PC-9 (cell line): ENCODE measurements around the gene FAM163B. TPM values are rescaled to one million over a fixed set of nuclear protein-coding genes. Genes with fewer than 3 reads are reported as not detected.

Experiments
- BruUV-seq: library from RNA; stranded (reverse); fragments of 400-500 nt; replicated peaks from 2 replicates; lab custom pipeline; 2021; lab: Mats Ljungman, UMichigan
- CTCF ChIA-PET: fragments of 300-600 bp; sonication (Branson Sonifier 250); formaldehyde crosslinking; loops from one replicate; lab custom pipeline; 2022; ENCODE audit warnings: antibody characterized with exemption; lab: Charles Lee
- POLR2A ChIA-PET: fragments of 300-600 bp; sonication (Branson Sonifier 250); formaldehyde crosslinking; loops from one replicate; lab custom pipeline; 2022; ENCODE audit warnings: antibody characterized with exemption; ENCODE audit not compliant: unreplicated experiment; lab: Charles Lee
- DNase-seq, 2 experiments: peaks; one replicate each; pipeline versions ENCODE4 v3.0.0 to v3.0.0-alpha.2; 2015 to 2022; ENCODE audit warnings: mixed read lengths in 1 of 2
- H2AFZ ChIP-seq: fragments of 200-600 bp; sonication (generic); 2 replicates; pipeline ENCODE4 v1.8.1; 2017; ENCODE audit warnings: antibody characterized with exemption
- H3F3A ChIP-seq: fragments of 200-600 bp; sonication (generic); 2 replicates; pipeline ENCODE4 v1.8.1; 2017; ENCODE audit warnings: antibody characterized with exemption, mild to moderate bottlenecking, low read depth; ENCODE audit not compliant: insufficient read depth
- H3K27ac ChIP-seq: fragments of 200-600 bp; sonication (generic); 2 replicates; pipeline ENCODE4 v1.6.1; 2016; ENCODE audit warnings: mixed run types
- H3K27me3 ChIP-seq: fragments of 200-600 bp; sonication (generic); 2 replicates; pipeline ENCODE4 v1.6.1; 2016; ENCODE audit warnings: low read depth, mixed run types; ENCODE audit not compliant: insufficient read depth
- H3K36me3 ChIP-seq: fragments of 200-600 bp; sonication (generic); 2 replicates; pipeline ENCODE4 v1.6.1; 2016; ENCODE audit warnings: low read depth, mixed run types
- H3K4me1 ChIP-seq: fragments of 200-600 bp; sonication (generic); replicated peaks from 2 replicates; pipeline ENCODE4 v1.6.1; 2016; ENCODE audit warnings: mixed run types; ENCODE audit not compliant: insufficient read depth
- H3K4me2 ChIP-seq: fragments of 200-600 bp; sonication (generic); 2 replicates; pipeline ENCODE4 v1.6.1; 2017; ENCODE audit warnings: mixed run types
- H3K4me3 ChIP-seq: fragments of 200-600 bp; sonication (generic); 2 replicates; pipeline ENCODE4 v1.6.1; 2016; ENCODE audit warnings: mixed run types
- H3K79me2 ChIP-seq: fragments of 200-600 bp; sonication (generic); 2 replicates; pipeline ENCODE4 v1.6.1; 2017; ENCODE audit warnings: low read depth, mixed run types
- H3K9me2 ChIP-seq: fragments of 200-600 bp; sonication (generic); 2 replicates; pipeline ENCODE4 v1.8.1; 2017; ENCODE audit warnings: mild to moderate bottlenecking; ENCODE audit not compliant: insufficient read depth
- H3K9me3 ChIP-seq: fragments of 200-600 bp; sonication (generic); 2 replicates; pipeline ENCODE4 v1.8.1; 2016; ENCODE audit warnings: low read depth; ENCODE audit not compliant: insufficient read depth
- H4K20me1 ChIP-seq: fragments of 200-600 bp; sonication (generic); 2 replicates; pipeline ENCODE4 v1.8.1; 2017; ENCODE audit not compliant: insufficient read depth
- EZH2 ChIP-seq: fragments of 200-600 bp; sonication (generic); IDR thresholded peaks from 2 replicates; pipeline ENCODE4 v1.8.0; 2017; ENCODE audit warnings: antibody characterized with exemption, low read depth
- intact Hi-C: fragments of 100-400 bp; cut with micrococcal nuclease; formaldehyde crosslinking; loops from one replicate; pipeline ENCODE4 v1.10.0; 2022; ENCODE audit not compliant: unreplicated experiment
- total RNA-seq: library from RNA; stranded (reverse); gene quantifications from 2 replicates; pipeline ENCODE4 v1.2.3, GENCODE V29; 2021
- TF ChIP-seq, protein P1 (sequence below): fragments of 200-600 bp; sonication (generic); conservative IDR thresholded peaks from 2 replicates; pipeline ENCODE4 v1.6.1; 2017; ENCODE audit warnings: mixed run types, antibody characterized with exemption, mild to moderate bottlenecking, moderate library complexity

Gene FAM163B
- total RNA-seq, 1 experiment from 2014 or later, result not detected

DNA sequence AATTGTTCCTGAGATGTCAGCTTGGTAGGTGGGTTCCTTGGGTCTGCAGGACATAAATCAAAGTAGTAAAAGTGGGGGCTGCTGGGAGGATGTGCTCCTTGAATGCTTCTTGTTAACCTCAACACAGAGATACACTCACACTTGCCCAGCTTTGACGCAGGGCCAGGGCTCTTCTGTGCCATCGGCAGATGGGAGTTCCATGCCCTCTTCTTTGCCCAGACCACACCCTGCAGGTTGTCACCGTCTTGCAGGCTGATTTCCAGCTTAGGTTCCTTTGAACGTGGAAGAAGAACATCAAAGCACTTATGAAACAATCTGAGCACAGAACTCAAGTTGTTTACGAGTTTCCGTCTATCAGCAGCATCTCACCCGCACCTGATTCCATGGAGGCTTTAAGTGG is 38.0 kb upstream of the FAM163B start:
- DNase-seq, result no peak
- Histone ChIP-seq H3K9me2 (no peaks in the 10 kb centered on the region), H3K27ac (no peak overlapping the region), H3K9me3 (no peaks in the 10 kb centered on the region), H3K4me2 (no peak overlapping the region), H3F3A (no peaks in the 10 kb centered on the region), H2AFZ (no peak overlapping the region), H3K27me3 (peaks cover 98% of the 10 kb centered on the region), H3K4me1 (no peaks in the 10 kb centered on the region), H3K4me3 (no peak overlapping the region), H3K36me3 (no peaks in the 10 kb centered on the region), H4K20me1 (no peaks in the 10 kb centered on the region), H3K79me2 (no peaks in the 10 kb centered on the region)
- ChIA-PET CTCF (no interaction called here), POLR2A (no interaction called here)
- no TSS peak for BruUV-seq
- intact Hi-C loops, result no loop called here
- TF ChIP-seq EZH2, result no peak
- TF ChIP-seq, protein P1, sequence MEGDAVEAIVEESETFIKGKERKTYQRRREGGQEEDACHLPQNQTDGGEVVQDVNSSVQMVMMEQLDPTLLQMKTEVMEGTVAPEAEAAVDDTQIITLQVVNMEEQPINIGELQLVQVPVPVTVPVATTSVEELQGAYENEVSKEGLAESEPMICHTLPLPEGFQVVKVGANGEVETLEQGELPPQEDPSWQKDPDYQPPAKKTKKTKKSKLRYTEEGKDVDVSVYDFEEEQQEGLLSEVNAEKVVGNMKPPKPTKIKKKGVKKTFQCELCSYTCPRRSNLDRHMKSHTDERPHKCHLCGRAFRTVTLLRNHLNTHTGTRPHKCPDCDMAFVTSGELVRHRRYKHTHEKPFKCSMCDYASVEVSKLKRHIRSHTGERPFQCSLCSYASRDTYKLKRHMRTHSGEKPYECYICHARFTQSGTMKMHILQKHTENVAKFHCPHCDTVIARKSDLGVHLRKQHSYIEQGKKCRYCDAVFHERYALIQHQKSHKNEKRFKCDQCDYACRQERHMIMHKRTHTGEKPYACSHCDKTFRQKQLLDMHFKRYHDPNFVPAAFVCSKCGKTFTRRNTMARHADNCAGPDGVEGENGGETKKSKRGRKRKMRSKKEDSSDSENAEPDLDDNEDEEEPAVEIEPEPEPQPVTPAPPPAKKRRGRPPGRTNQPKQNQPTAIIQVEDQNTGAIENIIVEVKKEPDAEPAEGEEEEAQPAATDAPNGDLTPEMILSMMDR, result no peak

DNA sequence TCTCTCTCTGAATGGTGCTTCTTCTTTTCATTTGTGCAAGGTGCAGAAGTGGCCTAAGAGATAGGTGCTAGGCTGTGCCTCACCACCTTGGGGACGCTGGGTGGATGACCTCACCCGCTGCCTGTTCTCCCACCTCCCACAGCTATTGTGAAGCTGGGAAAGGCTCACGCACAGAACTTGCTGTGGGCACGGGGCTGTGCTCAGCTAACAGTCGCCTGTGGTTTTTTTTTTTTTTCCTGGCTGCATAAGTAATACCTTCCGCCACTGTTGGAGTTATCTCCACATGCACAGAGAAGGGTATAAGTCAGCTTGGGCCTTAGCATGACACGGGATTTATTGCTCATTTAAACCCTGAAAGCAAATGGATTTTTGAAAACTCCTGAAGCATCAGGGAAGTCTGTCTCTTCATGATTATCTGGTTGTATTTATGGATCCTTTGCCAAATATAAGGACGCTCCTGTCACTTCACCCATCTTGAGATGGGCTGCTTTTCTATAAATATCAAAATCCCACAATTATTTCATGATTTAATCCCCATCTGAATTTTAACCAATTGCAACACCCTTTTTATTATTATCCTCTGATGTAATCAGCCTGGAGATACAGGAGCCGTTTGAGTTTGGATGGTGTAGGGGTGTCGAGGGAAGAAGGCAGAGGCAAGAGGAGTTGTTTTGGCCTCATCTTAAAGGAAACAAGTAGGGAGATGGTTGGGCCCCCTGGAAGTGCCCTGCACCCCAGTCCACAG is 36.0 kb upstream of the FAM163B start:
- no peak for TF ChIP-seq EZH2
- ChIA-PET POLR2A (no interaction called here), CTCF (no interaction called here)
- H2AFZ ChIP-seq, result no peak overlapping the region
- H3K79me2 ChIP-seq, result no peaks in the 10 kb centered on the region
- no peaks in the 10 kb centered on the region for H3F3A ChIP-seq
- no peaks in the 10 kb centered on the region for H3K9me2 ChIP-seq
- no peaks in the 10 kb centered on the region for H4K20me1 ChIP-seq
- no TSS peak for BruUV-seq
- no peaks in the 10 kb centered on the region for H3K4me1 ChIP-seq
- DNase-seq, result no peak
- H3K4me3 ChIP-seq, result no peak overlapping the region
- no peaks in the 10 kb centered on the region for H3K9me3 ChIP-seq
- no peaks in the 10 kb centered on the region for H3K36me3 ChIP-seq
- intact Hi-C loops, result no loop called here
- no peak overlapping the region for H3K4me2 ChIP-seq
- no peak overlapping the region for H3K27ac ChIP-seq
- peaks cover 100% of the 10 kb centered on the region for H3K27me3 ChIP-seq

DNA sequence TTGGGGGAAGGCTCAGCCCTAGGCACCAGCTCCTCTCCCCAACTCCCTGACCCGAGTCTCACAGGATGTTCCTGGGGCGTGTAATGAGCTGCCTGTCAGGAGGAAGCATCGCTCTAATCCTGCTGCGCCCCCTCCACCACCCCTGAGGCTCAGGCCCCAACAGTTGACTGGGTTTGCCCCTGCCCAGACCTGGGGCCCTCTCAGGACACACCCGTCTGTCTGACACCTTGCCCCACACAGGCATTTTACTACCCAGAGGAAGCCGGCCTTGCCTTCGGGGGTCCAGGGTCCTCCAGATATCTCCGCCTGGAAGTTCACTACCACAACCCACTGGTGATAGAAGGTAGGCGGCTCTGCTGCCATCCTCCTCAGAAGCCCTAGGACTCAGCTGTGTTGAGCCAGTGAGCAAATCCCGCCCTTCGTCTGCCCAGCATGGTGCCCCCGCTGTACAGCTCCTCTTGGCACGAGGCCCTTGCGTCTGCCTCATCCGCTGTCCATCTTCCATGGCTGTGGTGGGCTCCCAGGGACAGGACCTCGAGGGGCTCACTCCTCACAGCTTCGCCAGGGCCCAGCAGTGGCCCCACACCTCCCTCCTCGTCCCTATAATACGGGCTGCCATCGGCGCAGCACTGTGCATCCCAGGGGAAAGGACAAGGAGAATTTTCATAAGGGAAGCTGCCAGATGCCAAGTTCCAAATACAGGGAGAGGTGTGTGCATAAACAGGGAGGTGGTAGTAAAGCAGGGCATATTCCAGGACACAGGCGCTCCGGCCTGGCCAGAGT is 35.0 kb upstream of the FAM163B start:
- ChIA-PET POLR2A (no interaction called here), CTCF (no interaction called here)
- BruUV-seq, result no TSS peak
- Histone ChIP-seq H3K9me3 (no peaks in the 10 kb centered on the region), H4K20me1 (no peaks in the 10 kb centered on the region), H3K4me1 (no peaks in the 10 kb centered on the region), H3K4me2 (no peak overlapping the region), H2AFZ (no peak overlapping the region), H3K27ac (no peak overlapping the region), H3K27me3 (peaks cover 100% of the 10 kb centered on the region), H3F3A (no peaks in the 10 kb centered on the region), H3K4me3 (no peak overlapping the region), H3K79me2 (no peaks in the 10 kb centered on the region), H3K36me3 (no peaks in the 10 kb centered on the region), H3K9me2 (no peaks in the 10 kb centered on the region)
- no peak for DNase-seq
- TF ChIP-seq, protein P1, result no peak
- TF ChIP-seq EZH2, result peak; percentile 64
- intact Hi-C loops, result no loop called here
